Small intestine (tissue), 16 donors: ENCODE results near the gene DGKD. TPM values are rescaled to one million over a fixed set of nuclear protein-coding genes. Genes with fewer than 3 reads are reported as not detected.

Source experiments
- DNase-seq, 2 donors: peaks; one replicate each; pipeline versions ENCODE4 v3.0.0 to v3.0.0-alpha.2; 2013
- FAIRE-seq: peaks from 2 replicates; lab custom pipeline; 2012; peaks lifted over from hg19 to GRCh38; lab: Jason Lieb, UNC
- H3K27ac ChIP-seq, 3 donors: one replicate each; pipeline ENCODE4 v1.5.1; 2013; ENCODE audit warnings: low read length in 2 of 3, mild to moderate bottlenecking in 2 of 3, control low read depth in 1 of 3, inconsistent platforms in 1 of 3, low read depth in 1 of 3, moderate library complexity in 1 of 3
- H3K27me3 ChIP-seq, 3 donors: one replicate each; pipeline ENCODE4 v1.6.1; 2013; ENCODE audit warnings: low read length in 3 of 3, inconsistent platforms in 1 of 3; ENCODE audit not compliant: control insufficient read depth in 3 of 3, insufficient read depth in 3 of 3
- H3K36me3 ChIP-seq, 3 donors: one replicate each; pipeline ENCODE4 v1.6.1; 2013; ENCODE audit warnings: low read length in 3 of 3, inconsistent platforms in 1 of 3, low read depth in 1 of 3, mild to moderate bottlenecking in 1 of 3, moderate library complexity in 1 of 3; ENCODE audit not compliant: control insufficient read depth in 3 of 3, insufficient read depth in 2 of 3
- H3K4me1 ChIP-seq, 3 donors: one replicate each; pipeline ENCODE4 v1.6.1; 2013; ENCODE audit warnings: low read length in 2 of 3, inconsistent platforms in 1 of 3, low read depth in 1 of 3, mild to moderate bottlenecking in 1 of 3, moderate library complexity in 1 of 3; ENCODE audit not compliant: control insufficient read depth in 3 of 3, insufficient read depth in 2 of 3
- H3K4me3 ChIP-seq, 3 donors: one replicate each; pipeline ENCODE4 v1.5.1; 2013; ENCODE audit warnings: low read length in 3 of 3, control low read depth in 1 of 3, inconsistent platforms in 1 of 3, low read depth in 1 of 3, mild to moderate bottlenecking in 1 of 3, moderate library complexity in 1 of 3
- H3K9me3 ChIP-seq, 2 donors: one replicate each; pipeline ENCODE4 v1.6.1; 2013; ENCODE audit warnings: low read depth in 1 of 2, low read length in 1 of 2; ENCODE audit not compliant: control insufficient read depth in 2 of 2, insufficient read depth in 1 of 2
- WGBS, 3 donors: extraction: QIAGEN DNeasy Blood & Tissue Kit; methylation state at CpG; one replicate each; pipeline ENCODE4 v1.1.7; 2013; 5-methylcytosine and 5-hydroxymethylcytosine counted together
- long read RNA-seq, 10 donors: transcript quantifications; one replicate each; lab custom pipeline, GENCODE V29; 2026
- polyA plus RNA-seq, 4 donors: library from polyadenylated mRNA; stranded (reverse) in 3 of 4; unstranded in 1 of 4; fragments of 200-250 nt in 3 of 4; fragments of 120-200 nt in 1 of 4; gene quantifications; one replicate each; pipeline versions ENCODE4 v1.2.1 to v1.2.3, GENCODE V29; 2013
- donor health status: healthy with polysubstance abuse.
- donor health status: control.
- donor health status: control.
- donor health status: Bipolar disorder and iron deficiency.
- donor health status: healthy.

The DGKD gene
- 10 to 100 TPM; 17.7 to 54.3 (median 37.0) TPM for polyA plus RNA-seq
- long read RNA-seq, donor 1: 0 reads
- long read RNA-seq, donor 2: 0 reads
- long read RNA-seq, donor 3: 0 reads
- long read RNA-seq, donor 4: 0 reads
- long read RNA-seq, donor 5: 0 reads
- long read RNA-seq, donor 6: 0 reads
- long read RNA-seq, donor 7: 0 reads
- long read RNA-seq, donor 8: 0 reads
- long read RNA-seq, donor 9: 0 reads
- long read RNA-seq, donor 10, partial matches to known transcripts: 0 of 1 reads
- long read RNA-seq, donor 10, other reads (novel, unspliced or antisense): 0 of 1 reads

DNA sequence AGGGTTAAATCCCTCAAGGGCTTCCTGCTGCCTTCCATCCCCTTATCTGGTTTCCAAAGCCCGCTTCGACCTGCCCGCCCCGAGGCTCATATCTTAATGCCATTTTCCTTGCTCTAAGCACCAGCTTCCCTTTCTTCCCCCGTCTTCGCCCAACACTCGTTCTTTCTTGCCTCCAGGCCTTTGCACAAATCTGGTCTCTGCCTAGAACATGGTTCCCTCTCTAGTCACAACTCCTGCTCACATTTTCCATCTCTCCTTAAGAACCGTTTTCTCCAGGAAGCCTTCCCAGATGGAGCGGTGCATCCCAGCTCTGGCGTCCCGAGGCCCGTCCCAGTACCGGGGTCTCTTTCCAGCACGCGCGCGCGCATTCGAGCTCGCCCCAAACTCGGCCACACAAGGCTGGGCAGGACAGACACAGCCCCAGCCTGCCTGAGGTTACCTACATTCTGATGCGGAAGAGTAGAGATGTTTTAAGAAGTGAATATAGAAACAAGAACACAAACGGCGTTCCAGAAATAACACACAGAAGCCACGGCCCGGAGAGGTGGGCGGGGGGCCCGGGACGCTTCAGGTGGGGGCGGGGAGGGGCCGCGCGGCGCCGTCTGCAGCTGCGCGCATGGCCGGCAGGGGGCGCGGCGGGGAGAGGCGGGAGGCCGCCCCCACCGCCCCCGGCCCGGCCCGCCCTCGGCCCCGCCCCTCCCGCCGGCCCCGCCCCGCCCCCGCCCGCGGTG, at the start of gene DGKD:
TSS of gene DGKD (plus strand) at position 726 of the 731 bp plus-strand sequence. CDS start 25 bp downstream, outside the sequence.
- Histone ChIP-seq H3K4me3 (peak within 1 kb of the TSS; percentile 67 to 98 (median 86)), H3K27ac (peak within 1 kb of the TSS; percentile 59 to 77 (median 70)), H3K9me3 (peaks cover 0 to 3% of the 10 kb centered on the region in 2 donors), H3K4me1 (peaks cover 11 to 37% (median 15%) of the 10 kb centered on the region in 3 donors), H3K36me3 (peaks cover 0 to 2% (median 0%) of the 10 kb centered on the region in 3 donors), H3K27me3 (no peaks in the 10 kb centered on the region)
- peak; percentile 71 to 83 for DNase-seq
- no peak for FAIRE-seq
- 1 to 3% (median 2%) methylated on average over 32 to 56 of the region's 56 CpGs for WGBS, 3 donors

DNA sequence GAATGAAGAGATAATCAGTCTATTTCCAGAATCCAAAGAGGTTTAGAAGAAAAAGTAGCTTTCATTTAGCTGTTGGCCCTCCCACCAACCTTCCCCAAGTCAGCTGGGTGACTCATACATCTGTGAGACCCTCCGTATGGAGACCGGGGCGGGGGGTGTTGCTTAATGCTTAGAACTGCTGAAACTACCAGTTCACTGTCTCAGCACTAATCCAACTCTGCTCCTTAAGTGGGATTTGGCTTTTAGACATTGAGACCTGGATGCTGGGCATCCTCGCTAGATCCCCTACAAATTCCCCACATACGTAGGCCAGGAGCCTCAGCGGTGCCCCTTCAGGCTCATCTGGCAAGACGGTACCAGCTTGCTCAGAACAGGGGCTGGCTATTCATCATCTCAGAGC, 46.7 kb upstream of the DGKD start, which contains the start of gene SAG:
TSS of gene SAG (plus strand) at position 252 of the 400 bp plus-strand sequence. CDS start 1,374 bp downstream, outside the sequence.
- no peaks in the 10 kb centered on the region for H3K27me3 ChIP-seq
- WGBS, 3 donors: 79 to 88% (median 84%) methylated on average over 7 of the region's 7 CpGs
- no peaks in the 10 kb centered on the region for H3K9me3 ChIP-seq
- no peak for DNase-seq
- H3K27ac ChIP-seq: no peak within 1 kb of the TSS
- no peak for FAIRE-seq
- no peaks in the 10 kb centered on the region for H3K4me1 ChIP-seq
- no peak within 1 kb of the TSS for H3K4me3 ChIP-seq
- no peaks in the 10 kb centered on the region for H3K36me3 ChIP-seq

DNA sequence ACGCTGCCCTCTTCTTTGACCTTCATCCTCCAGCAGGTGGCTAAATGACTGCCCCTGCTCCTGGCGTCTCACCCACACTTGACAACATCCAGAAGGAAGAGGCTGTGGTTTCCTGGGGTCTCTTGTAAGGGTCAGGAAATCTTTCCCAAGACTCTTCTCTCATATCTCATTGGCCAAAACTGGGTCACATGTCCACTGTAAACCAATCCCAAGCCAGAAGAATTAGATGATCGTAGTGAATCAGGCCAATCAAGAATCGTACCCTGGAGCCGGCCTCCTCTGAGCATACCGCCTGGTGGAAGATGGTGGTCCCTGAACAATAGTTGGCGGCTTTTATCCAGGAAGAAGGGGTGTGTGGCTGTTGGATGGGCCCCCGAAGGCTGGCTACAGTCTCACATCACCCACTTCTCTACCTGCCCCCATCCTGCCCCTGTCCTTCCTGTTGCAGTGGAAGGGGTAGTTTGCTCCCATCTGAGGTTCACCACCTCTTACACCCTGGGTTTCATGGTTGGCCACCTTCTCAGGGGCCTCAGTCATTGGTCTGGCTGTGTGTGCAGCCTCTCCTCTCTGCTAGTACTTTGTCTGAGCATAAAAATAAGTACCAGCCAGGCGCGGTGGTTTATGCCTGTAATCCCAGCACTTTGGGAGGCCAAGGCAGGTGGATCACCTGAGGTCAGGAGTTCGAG, 42.9 kb upstream of the DGKD start:
- Histone ChIP-seq H3K36me3 (no peaks in the 10 kb centered on the region), H3K4me3 (no peak overlapping the region), H3K27ac (no peak overlapping the region), H3K4me1 (no peaks in the 10 kb centered on the region), H3K27me3 (no peaks in the 10 kb centered on the region), H3K9me3 (no peaks in the 10 kb centered on the region)
- FAIRE-seq (no peak), DNase-seq (no peak)
- WGBS, 3 donors: 85 to 89% (median 87%) methylated on average over 11 of the region's 11 CpGs

DNA sequence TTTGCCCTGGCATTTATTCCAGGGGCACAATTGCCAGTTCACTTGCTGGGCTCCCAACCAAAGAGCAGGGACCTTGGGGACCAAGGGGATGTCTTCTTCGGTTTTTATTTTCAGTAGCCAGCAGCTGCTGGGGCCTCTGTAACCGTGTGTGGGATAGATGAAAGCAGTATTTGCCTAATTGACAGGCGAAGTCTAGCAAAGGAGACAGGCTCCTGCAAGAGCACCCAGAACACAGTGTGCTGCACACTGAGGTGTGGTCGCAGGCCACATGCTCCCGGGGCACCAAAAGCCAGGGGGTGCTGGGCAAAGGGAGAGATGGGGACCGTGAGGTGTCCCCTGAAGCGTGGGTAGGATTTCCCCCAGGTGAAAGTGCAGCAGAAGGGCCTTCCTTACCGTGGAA, 41.4 kb upstream of the DGKD start:
- WGBS, 3 donors: 42 to 66% (median 51%) methylated on average over 8 of the region's 8 CpGs
- H3K4me3 ChIP-seq: no peak overlapping the region
- no peak for FAIRE-seq

DNA sequence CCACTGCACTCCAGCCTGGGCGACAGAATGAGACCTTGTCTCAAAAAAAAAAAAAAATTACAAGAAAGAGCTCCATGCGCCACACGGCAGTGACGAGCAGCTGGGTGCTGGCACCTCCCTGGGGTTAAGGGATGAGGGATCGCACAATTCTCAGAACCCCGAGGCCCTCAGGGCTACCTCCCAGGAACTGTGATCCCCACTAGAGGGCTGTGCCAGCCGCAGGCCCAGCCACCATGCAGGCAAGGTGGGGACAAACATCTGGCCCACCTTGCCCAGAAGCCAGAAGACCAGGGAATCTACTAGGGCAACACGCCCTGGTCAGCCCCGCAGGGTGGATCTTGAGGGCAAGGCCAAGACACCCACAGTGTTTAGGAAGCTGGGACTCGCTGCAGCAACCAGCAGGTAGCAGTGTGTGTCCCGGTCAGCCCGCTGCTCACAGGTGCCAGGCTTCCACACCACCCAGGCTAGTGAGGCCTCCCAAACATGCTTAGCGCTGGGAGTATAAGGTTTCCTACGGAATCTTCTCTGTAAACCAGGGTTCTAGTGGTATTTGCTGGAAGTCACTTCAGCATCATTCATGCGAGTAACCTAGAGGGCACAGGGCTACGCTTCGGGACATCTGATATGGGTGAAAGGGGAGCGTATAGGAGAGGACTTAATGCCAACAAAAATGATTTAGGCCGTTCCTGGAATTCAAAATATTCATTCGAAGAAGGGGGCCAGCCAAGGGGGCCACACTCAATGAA, 39.9 kb upstream of the DGKD start:
- Histone ChIP-seq H3K36me3 (no peaks in the 10 kb centered on the region), H3K27ac (no peak overlapping the region), H3K27me3 (no peaks in the 10 kb centered on the region), H3K4me1 (no peaks in the 10 kb centered on the region), H3K9me3 (no peaks in the 10 kb centered on the region), H3K4me3 (no peak overlapping the region)
- FAIRE-seq: no peak
- 91 to 94% (median 93%) methylated on average over 18 to 20 of the region's 20 CpGs for WGBS, 3 donors
- no peak for DNase-seq

More for the DNA sequence above, 41.4 kb upstream of the DGKD start:
- Histone ChIP-seq H3K27me3 (no peaks in the 10 kb centered on the region), H3K36me3 (no peaks in the 10 kb centered on the region), H3K9me3 (no peaks in the 10 kb centered on the region), H3K4me1 (no peaks in the 10 kb centered on the region), H3K27ac (no peak overlapping the region)
- no peak for DNase-seq

GRCh38 chr2:233317196-233317943, 36.9 kb upstream of the DGKD start:
- H3K4me1 ChIP-seq: no peaks in the 10 kb centered on the region

GRCh38 chr2:233319256-233319655, 35.0 kb upstream of the DGKD start:
- no peak overlapping the region for H3K27ac ChIP-seq
- H3K4me1 ChIP-seq: no peaks in the 10 kb centered on the region
- peaks cover 0 to 2% (median 0%) of the 10 kb centered on the region in 3 donors for H3K27me3 ChIP-seq
- no peak overlapping the region for H3K4me3 ChIP-seq
- no peaks in the 10 kb centered on the region for H3K9me3 ChIP-seq
- DNase-seq (no peak), FAIRE-seq (no peak)
- H3K36me3 ChIP-seq: no peaks in the 10 kb centered on the region
- WGBS, 3 donors: 73 to 90% (median 79%) methylated on average over 5 of the region's 5 CpGs

More at GRCh38 chr2:233317196-233317943, 36.9 kb upstream of the DGKD start:
- Histone ChIP-seq H3K36me3 (no peaks in the 10 kb centered on the region), H3K27me3 (peaks cover 0 to 2% (median 0%) of the 10 kb centered on the region in 3 donors), H3K27ac (no peak overlapping the region), H3K9me3 (no peaks in the 10 kb centered on the region), H3K4me3 (no peak overlapping the region)
- DNase-seq (no peak), FAIRE-seq (no peak)
- WGBS, 3 donors: 77 to 88% (median 83%) methylated on average over 7 of the region's 7 CpGs
